NB4 (cell line): ENCODE results near the gene AK9.

Experiments used
- DNase-seq: peaks from one replicate; pipeline ENCODE4 v3.0.0; 2010; ENCODE audit warnings: low read depth
- H3K4me3 ChIP-seq: one replicate; pipeline ENCODE4 v1.5.1; 2011; ENCODE audit warnings: mild to moderate bottlenecking, low read depth, low read length, moderate library complexity
- CTCF ChIP-seq: IDR thresholded peaks from one replicate; pipeline ENCODE4 v1.5.1; 2012; ENCODE audit warnings: low read depth, low read length
- MAX ChIP-seq: IDR thresholded peaks from 2 replicates; pipeline ENCODE4 v1.6.1; 2011; ENCODE audit warnings: low read depth, low read length
- MYC ChIP-seq: IDR thresholded peaks from 2 replicates; pipeline ENCODE4 v1.6.1; 2011; ENCODE audit warnings: low read depth, low read length
- POLR2A ChIP-seq: IDR thresholded peaks from 2 replicates; pipeline ENCODE4 v1.6.1; 2011; ENCODE audit warnings: mild to moderate bottlenecking; ENCODE audit not compliant: insufficient read length; ENCODE audit errors: extremely low read depth

AK9 gene

GRCh38 chr6:109506841-109507240 lies 184.2 kb downstream of the AK9 start:
- no peak overlapping the region for H3K4me3 ChIP-seq
- DNase-seq: no peak
- no peak for TF ChIP-seq CTCF
- no peak for TF ChIP-seq POLR2A
- no peak for TF ChIP-seq MAX
- TF ChIP-seq MYC: no peak

GRCh38 chr6:109506314-109506713 lies 184.7 kb downstream of the AK9 start:
- TF ChIP-seq POLR2A: no peak
- TF ChIP-seq CTCF: no peak
- TF ChIP-seq MYC: no peak
- no peak for TF ChIP-seq MAX
- no peak for DNase-seq
- no peak overlapping the region for H3K4me3 ChIP-seq

- DNase-seq: peak; percentile 82
- TF ChIP-seq MYC (no peak; the same call in 1 of the 2 replicates), CTCF (no peak), POLR2A (no peak), MAX (no peak)
- H3K4me3 ChIP-seq: no peak overlapping the region
Measured at GRCh38 chr6:109503327-109504224, 187.4 kb downstream of the AK9 start.

- TF ChIP-seq MYC (no peak), POLR2A (no peak), CTCF (no peak), MAX (no peak)
- DNase-seq: no peak
- H3K4me3 ChIP-seq: no peak overlapping the region
Measured at GRCh38 chr6:109498936-109499335, 192.1 kb downstream of the AK9 start.

GRCh38 chr6:109498052-109498451 lies 192.9 kb downstream of the AK9 start:
- TF ChIP-seq MYC (no peak), CTCF (no peak), MAX (no peak), POLR2A (no peak)
- no peak for DNase-seq
- H3K4me3 ChIP-seq: no peak overlapping the region
